MCF 10A (cell line): ENCODE results near the gene FAXDC2. TPM values are rescaled to one million over a fixed set of nuclear protein-coding genes. Genes with fewer than 3 reads are reported as not detected.

ENCODE experiments used
- BruUV-seq: library from RNA; stranded (reverse); fragments of 400-500 nt; replicated peaks from 2 replicates; lab custom pipeline; 2021; lab: Mats Ljungman, UMichigan
- CTCF ChIA-PET: fragments of 300-600 bp; sonication (Branson Sonifier 250); formaldehyde crosslinking; extraction: SDS; loops from one replicate; lab custom pipeline; 2021; ENCODE audit warnings: antibody characterized with exemption, inconsistent platforms; lab: Yijun Ruan, JAX
- POLR2A ChIA-PET: fragments of 300-600, 350-650 bp; sonication (Branson Sonifier 250); formaldehyde crosslinking; extraction: SDS; loops from one replicate; lab custom pipeline; 2020; ENCODE audit warnings: antibody characterized with exemption, inconsistent platforms; lab: Yijun Ruan, JAX
- DNase-seq: peaks from one replicate; pipeline ENCODE4 v3.0.0-alpha.2; 2018; ENCODE audit not compliant: unreplicated experiment
- H3K27ac Mint-ChIP-seq: one replicate; pipeline ENCODE4 v1.8.0; 2022; ENCODE audit warnings: mild to moderate bottlenecking, low read depth, mixed read lengths; ENCODE audit not compliant: unreplicated experiment
- H3K27me3 Mint-ChIP-seq: one replicate; pipeline ENCODE4 v1.8.0; 2022; ENCODE audit warnings: mixed read lengths; ENCODE audit not compliant: insufficient read depth, unreplicated experiment
- H3K36me3 Mint-ChIP-seq: one replicate; pipeline ENCODE4 v1.8.0; 2022; ENCODE audit warnings: mild to moderate bottlenecking, moderate library complexity, mixed read lengths; ENCODE audit not compliant: insufficient read depth, unreplicated experiment
- H3K4me1 Mint-ChIP-seq: one replicate; pipeline ENCODE4 v1.8.0; 2022; ENCODE audit warnings: mixed read lengths; ENCODE audit not compliant: insufficient read depth, unreplicated experiment
- H3K4me3 Mint-ChIP-seq: one replicate; pipeline ENCODE4 v1.8.0; 2022; ENCODE audit warnings: mild to moderate bottlenecking, moderate library complexity, mixed read lengths; ENCODE audit not compliant: unreplicated experiment
- H3K9me3 Mint-ChIP-seq: one replicate; pipeline ENCODE4 v1.8.0; 2022; ENCODE audit warnings: mixed read lengths; ENCODE audit not compliant: unreplicated experiment
- intact Hi-C: fragments of 100-400 bp; cut with micrococcal nuclease; formaldehyde crosslinking; loops from 2 replicates; pipeline ENCODE4 v1.14.1; 2022
- total RNA-seq: library from RNA; stranded (reverse); gene quantifications from 2 replicates; pipeline ENCODE4 v1.2.3, GENCODE V29; 2022
- TF ChIP-seq, protein P1 (sequence below): fragments of 200-600 bp; IDR thresholded peaks from one replicate; pipeline ENCODE4 v1.8.0; 2022; ENCODE audit warnings: antibody characterized with exemption, mild to moderate bottlenecking; ENCODE audit not compliant: unreplicated experiment

FAXDC2 gene
- total RNA-seq, 1 experiment from 2014 or later, result 2.1 TPM

DNA sequence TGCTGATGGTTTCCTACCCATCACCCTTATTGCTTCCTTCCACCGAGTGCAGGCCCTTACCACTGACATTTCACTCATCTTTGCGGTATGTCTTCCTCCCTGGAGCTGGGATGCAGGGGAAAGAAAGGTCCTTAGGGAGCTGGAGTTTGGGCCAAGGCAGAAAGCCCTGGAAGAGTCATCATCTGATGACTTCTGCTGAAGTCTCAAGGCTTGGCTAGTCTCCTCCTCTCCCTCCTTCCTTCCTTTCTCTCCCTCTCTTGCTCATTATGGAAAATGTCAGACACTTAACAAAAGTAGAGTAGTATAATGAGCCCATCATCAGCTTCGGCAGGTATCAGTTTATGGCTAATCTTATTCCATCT is 55.2 kb downstream of the FAXDC2 start:
- Mint-ChIP-seq H3K27me3 (no peaks in the 10 kb centered on the region), H3K4me3 (no peak overlapping the region), H3K27ac (no peak overlapping the region), H3K9me3 (no peaks in the 10 kb centered on the region), H3K36me3 (peaks cover 95% of the 10 kb centered on the region), H3K4me1 (no peaks in the 10 kb centered on the region)
- BruUV-seq, result TSS peak; percentile 2
- ChIA-PET CTCF (no interaction called here), POLR2A (interaction anchor here (0.6 kb wide), 1 partner anchor 117 kb away, joined by 3 read pairs; no protein-coding TSS in a partner anchor)
- intact Hi-C loops, result no loop called here
- no peak for DNase-seq
- TF ChIP-seq, protein P1, sequence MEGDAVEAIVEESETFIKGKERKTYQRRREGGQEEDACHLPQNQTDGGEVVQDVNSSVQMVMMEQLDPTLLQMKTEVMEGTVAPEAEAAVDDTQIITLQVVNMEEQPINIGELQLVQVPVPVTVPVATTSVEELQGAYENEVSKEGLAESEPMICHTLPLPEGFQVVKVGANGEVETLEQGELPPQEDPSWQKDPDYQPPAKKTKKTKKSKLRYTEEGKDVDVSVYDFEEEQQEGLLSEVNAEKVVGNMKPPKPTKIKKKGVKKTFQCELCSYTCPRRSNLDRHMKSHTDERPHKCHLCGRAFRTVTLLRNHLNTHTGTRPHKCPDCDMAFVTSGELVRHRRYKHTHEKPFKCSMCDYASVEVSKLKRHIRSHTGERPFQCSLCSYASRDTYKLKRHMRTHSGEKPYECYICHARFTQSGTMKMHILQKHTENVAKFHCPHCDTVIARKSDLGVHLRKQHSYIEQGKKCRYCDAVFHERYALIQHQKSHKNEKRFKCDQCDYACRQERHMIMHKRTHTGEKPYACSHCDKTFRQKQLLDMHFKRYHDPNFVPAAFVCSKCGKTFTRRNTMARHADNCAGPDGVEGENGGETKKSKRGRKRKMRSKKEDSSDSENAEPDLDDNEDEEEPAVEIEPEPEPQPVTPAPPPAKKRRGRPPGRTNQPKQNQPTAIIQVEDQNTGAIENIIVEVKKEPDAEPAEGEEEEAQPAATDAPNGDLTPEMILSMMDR, result no peak

DNA sequence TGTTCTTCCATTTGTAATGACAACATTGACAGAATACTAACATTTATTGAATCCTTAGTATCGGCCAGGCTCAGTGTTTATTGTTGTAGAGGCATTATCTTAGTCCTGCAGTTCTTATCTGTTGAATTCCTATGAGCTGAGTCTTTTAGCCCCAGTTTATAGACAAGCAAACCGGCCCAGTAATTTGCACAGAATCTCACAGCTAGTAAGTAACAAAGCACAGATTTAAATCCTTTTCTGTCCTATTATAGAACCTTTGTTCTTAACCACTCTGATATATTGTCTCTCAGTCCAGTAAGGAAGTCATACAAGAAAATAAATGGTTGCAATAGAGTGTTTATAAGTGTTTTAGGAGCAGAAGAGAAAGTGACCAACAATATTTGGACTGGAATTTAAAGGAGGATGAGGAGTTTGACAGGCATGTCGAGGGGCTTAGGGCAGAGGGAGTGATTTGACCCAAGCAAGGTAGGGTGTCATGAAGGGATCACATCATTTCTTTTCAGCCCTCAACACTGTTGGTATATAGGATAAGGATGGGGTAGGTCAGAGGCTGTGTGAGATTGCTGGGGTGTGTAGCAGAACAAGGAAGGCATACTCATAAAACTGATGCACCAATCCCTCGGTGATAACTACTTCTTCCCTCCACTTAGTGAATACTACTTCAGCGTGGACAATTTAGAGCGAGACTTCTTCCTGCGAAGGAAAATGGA is 55.7 kb downstream of the FAXDC2 start:
- Mint-ChIP-seq H3K27ac (no peak overlapping the region), H3K9me3 (no peaks in the 10 kb centered on the region), H3K4me3 (no peak overlapping the region), H3K27me3 (no peaks in the 10 kb centered on the region), H3K36me3 (peaks cover 94% of the 10 kb centered on the region), H3K4me1 (no peaks in the 10 kb centered on the region)
- TF ChIP-seq, protein P1, result no peak
- no peak for DNase-seq
- intact Hi-C loops, result no loop called here
- CTCF ChIA-PET, result interaction anchor here (0.9 to 3.0 kb wide), 2 partner anchors 9 to 12 kb away, joined by 6 to 17 read pairs; no protein-coding TSS in a partner anchor
- no TSS peak for BruUV-seq
- POLR2A ChIA-PET, result interaction anchor here (0.9 to 1.1 kb wide), 2 partner anchors 13 to 144 kb away, joined by 4 to 5 read pairs; no protein-coding TSS in a partner anchor

DNA sequence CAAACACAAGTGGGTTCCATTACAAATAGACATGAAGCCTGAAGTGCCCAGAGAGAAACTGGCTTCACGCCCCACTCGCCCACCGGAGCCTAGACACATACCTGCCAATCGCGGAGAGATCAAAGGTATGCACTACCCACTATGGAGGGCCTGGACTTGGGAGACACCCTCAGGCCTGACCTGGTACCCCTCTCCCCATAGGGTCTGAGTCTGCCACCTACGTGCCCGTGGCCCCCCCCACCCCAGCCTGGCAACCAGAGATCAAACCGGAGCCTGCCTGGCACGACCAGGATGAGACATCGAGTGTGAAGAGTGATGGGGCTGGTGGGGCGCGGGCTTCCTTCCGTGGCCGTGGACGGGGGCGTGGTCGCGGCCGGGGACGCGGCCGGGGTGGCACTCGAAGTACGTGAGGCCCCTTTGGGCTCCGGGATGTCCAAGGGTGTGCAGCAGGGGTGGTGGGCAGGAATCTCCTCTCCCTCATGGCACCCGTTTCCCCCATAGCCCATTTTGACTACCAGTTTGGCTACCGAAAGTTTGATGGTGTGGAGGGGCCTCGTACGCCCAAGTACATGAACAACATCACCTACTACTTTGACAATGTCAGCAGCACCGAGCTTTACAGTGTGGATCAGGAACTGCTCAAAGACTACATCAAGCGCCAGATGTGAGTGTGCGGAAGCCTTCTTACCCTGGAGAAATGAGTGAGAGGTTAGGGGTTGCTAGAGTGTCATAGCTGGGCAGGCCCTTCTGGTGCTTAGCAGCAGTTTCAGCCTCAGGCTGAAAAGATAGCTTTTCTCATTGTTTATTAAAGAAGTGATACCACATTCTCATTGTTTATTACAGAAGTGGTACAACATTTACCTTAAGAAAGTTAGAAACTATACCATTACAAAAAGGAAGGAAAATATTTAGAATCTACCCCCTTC is 56.5 kb downstream of the FAXDC2 start:
- CTCF ChIA-PET, result interaction anchor here (0.9 to 3.0 kb wide), 2 partner anchors 8 to 12 kb away, joined by 6 to 17 read pairs; no protein-coding TSS in a partner anchor
- no peak for DNase-seq
- H3K4me1 Mint-ChIP-seq, result no peaks in the 10 kb centered on the region
- BruUV-seq, result no TSS peak
- TF ChIP-seq, protein P1, result no peak
- intact Hi-C loops, result no loop called here
- POLR2A ChIA-PET, result interaction anchor here (0.9 to 1.1 kb wide), 2 partner anchors 14 to 143 kb away, joined by 4 to 5 read pairs; no protein-coding TSS in a partner anchor
- H3K36me3 Mint-ChIP-seq, result peaks cover 86% of the 10 kb centered on the region
- no peak overlapping the region for H3K27ac Mint-ChIP-seq
- no peaks in the 10 kb centered on the region for H3K27me3 Mint-ChIP-seq
- no peak overlapping the region for H3K4me3 Mint-ChIP-seq
- H3K9me3 Mint-ChIP-seq, result no peaks in the 10 kb centered on the region
